ENCODE results near the gene AGRN. TPM values are rescaled to one million over a fixed set of nuclear protein-coding genes. Genes with fewer than 3 reads are reported as not detected.

Gene AGRN
- total RNA-seq, 1 experiment from 2014 or later = 286 TPM

DNA sequence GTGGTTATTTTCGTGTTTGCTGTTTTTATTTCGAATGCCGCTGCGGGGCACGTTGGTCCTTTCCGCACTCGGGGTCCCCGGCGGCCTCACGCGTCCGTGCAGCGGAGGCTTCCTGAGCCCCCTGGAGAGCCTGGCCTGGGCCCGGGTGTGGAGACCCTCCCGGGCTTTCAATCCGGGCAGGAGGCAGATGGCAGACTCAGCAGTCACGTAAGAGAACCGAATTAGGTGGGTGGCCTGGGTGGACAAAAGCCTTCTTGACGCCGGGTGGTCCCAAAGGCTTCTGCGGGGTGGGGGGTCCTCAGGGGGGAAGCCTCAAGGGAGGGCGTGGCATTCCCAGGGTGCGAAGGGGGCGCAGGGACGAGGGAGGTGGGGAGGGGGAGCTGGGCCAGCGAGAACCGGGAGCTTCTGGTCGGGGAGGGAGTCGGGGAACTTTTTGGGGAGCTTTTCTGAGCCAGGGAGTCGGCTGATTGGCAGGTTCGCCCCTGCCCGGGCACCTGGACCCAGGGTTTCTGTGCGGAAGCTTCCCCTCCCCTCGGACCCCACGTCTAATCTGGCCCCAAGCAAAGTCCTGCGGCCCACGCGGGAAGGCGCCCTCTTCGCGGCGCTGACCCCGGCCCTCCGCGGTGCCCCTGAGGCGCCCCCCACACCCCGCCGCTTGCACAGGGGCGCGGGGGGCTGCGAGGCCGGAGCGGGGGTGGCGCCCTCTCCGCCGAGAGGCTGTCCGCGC, 18.7 kb upstream of the AGRN start:
- Mint-ChIP-seq H3K27me3 (ENCODE audit: insufficient read depth, unreplicated experiment) (no peaks in the 10 kb centered on the region), H3K36me3 (ENCODE audit: insufficient read depth, unreplicated experiment) (no peaks in the 10 kb centered on the region), H3K27ac (ENCODE audit: low read depth, unreplicated experiment) (peak overlapping the region; percentile 94), H3K9me3 (ENCODE audit: unreplicated experiment) (no peaks in the 10 kb centered on the region), H3K4me1 (ENCODE audit: insufficient read depth, unreplicated experiment) (peaks cover 9% of the 10 kb centered on the region), H3K4me3 (ENCODE audit: unreplicated experiment) (peak overlapping the region; percentile 82)
- intact Hi-C loops (cut with micrococcal nuclease) = loop anchor here (5.0 kb wide), 1 partner anchor 61 kb away; no protein-coding TSS in a partner anchor
- TF ChIP-seq, protein P1, sequence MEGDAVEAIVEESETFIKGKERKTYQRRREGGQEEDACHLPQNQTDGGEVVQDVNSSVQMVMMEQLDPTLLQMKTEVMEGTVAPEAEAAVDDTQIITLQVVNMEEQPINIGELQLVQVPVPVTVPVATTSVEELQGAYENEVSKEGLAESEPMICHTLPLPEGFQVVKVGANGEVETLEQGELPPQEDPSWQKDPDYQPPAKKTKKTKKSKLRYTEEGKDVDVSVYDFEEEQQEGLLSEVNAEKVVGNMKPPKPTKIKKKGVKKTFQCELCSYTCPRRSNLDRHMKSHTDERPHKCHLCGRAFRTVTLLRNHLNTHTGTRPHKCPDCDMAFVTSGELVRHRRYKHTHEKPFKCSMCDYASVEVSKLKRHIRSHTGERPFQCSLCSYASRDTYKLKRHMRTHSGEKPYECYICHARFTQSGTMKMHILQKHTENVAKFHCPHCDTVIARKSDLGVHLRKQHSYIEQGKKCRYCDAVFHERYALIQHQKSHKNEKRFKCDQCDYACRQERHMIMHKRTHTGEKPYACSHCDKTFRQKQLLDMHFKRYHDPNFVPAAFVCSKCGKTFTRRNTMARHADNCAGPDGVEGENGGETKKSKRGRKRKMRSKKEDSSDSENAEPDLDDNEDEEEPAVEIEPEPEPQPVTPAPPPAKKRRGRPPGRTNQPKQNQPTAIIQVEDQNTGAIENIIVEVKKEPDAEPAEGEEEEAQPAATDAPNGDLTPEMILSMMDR (IDR thresholded peaks at IDR 0.05; ENCODE audit: unreplicated experiment) = no peak
- CTCF ChIA-PET = interaction anchor here (0.6 to 2.0 kb wide), 11 partner anchors 13 to 266 kb away, joined by 3 to 18 read pairs (median 3); partner anchors contain the start of genes ISG15 and PERM1
- POLR2A ChIA-PET = interaction anchor here (1.2 to 1.4 kb wide), 2 partner anchors 12 to 18 kb away, joined by 4 to 5 read pairs; partner anchors contain the start of genes AGRN and ISG15
- BruUV-seq (replicated peaks) = TSS peak; percentile 65
- DNase-seq (ENCODE audit: unreplicated experiment) = peak; percentile 34

DNA sequence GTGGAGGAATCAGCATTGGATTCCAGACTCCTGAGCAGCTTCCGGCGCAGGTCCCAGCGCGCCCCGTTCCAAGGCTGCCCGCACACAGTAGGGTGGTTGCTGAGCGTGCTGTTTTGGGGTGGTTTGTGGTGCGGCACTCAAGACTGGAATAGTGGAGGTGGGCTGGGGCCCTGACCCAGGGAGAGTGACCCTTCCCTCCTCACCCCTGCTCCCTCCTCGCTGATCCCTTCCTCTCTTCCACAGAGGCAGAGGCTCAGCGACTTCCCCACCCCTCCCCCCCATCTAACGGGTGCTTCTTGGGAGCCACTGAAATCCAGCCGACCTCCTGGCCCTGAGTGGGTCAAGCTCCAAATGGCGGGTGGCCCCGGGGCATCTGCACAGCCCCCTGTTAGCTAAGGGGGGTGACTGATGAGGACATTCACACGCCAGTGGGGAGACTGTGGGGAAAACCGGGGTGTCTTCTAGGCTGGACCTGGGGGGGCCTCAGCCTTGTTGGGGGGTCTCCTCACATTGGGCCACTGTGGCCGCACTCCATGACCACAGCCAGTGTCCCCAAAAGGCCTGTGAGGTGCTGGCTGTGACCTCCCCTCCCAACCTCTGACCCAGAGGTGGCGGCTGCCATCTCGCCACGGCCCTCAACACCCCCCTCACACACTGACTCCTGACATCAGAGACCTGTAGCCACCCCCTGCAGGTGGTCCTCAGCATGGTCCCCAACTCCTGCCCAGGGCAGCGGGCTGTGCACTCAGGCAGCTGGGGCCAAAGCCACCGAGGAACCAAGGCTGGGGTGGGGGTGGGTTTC, 16.1 kb upstream of the AGRN start:
- Mint-ChIP-seq H3K36me3 (ENCODE audit: insufficient read depth, unreplicated experiment) (no peaks in the 10 kb centered on the region), H3K4me3 (ENCODE audit: unreplicated experiment) (no peak overlapping the region), H3K27me3 (ENCODE audit: insufficient read depth, unreplicated experiment) (no peaks in the 10 kb centered on the region), H3K4me1 (ENCODE audit: insufficient read depth, unreplicated experiment) (peaks cover 9% of the 10 kb centered on the region), H3K27ac (ENCODE audit: low read depth, unreplicated experiment) (no peak overlapping the region), H3K9me3 (ENCODE audit: unreplicated experiment) (no peaks in the 10 kb centered on the region)
- intact Hi-C loops (cut with micrococcal nuclease) = loop anchor here (5.0 kb wide), 1 partner anchor 58 kb away; no protein-coding TSS in a partner anchor
- TF ChIP-seq, protein P1 (IDR thresholded peaks at IDR 0.05; ENCODE audit: unreplicated experiment) = no peak
- no TSS peak for BruUV-seq (replicated peaks)
- POLR2A ChIA-PET = no interaction called here
- CTCF ChIA-PET = interaction anchor here (0.5 to 1.9 kb wide), 4 partner anchors 11 to 176 kb away, joined by 3 to 7 read pairs (median 4); no protein-coding TSS in a partner anchor
- DNase-seq (ENCODE audit: unreplicated experiment) = no peak

DNA sequence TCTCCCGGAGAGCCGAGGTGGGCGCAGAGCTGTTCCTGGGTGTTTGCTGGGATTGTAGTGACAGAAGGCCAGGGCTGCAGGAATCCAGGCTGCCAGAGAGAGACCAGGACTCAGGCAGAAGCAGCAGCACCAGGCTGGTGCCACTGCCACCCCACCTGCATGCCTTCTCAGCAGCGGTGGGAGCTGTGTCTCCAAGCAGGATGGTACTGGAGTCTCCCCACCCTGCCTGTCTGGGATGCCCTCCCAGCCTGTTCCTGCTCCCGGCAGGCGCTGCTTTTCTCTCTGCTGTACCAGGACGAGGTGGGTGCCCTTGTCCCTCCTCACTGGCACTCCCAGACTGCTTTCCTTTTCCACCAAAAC, 15.5 kb upstream of the AGRN start:
- TF ChIP-seq, protein P1 (IDR thresholded peaks at IDR 0.05; ENCODE audit: unreplicated experiment) = no peak
- BruUV-seq (replicated peaks) = no TSS peak
- POLR2A ChIA-PET = interaction anchor here (1.4 kb wide), 1 partner anchor 9 kb away, joined by 3 read pairs; the partner anchor contains the start of gene ISG15
- Mint-ChIP-seq H3K9me3 (ENCODE audit: unreplicated experiment) (no peaks in the 10 kb centered on the region), H3K27ac (ENCODE audit: low read depth, unreplicated experiment) (no peak overlapping the region), H3K36me3 (ENCODE audit: insufficient read depth, unreplicated experiment) (no peaks in the 10 kb centered on the region), H3K4me3 (ENCODE audit: unreplicated experiment) (no peak overlapping the region), H3K27me3 (ENCODE audit: insufficient read depth, unreplicated experiment) (no peaks in the 10 kb centered on the region), H3K4me1 (ENCODE audit: insufficient read depth, unreplicated experiment) (peaks cover 9% of the 10 kb centered on the region)
- intact Hi-C loops (cut with micrococcal nuclease) = loop anchor here (5.0 kb wide), 1 partner anchor 58 kb away; no protein-coding TSS in a partner anchor
- CTCF ChIA-PET = interaction anchor here (0.5 to 1.2 kb wide), 3 partner anchors 10 to 176 kb away, joined by 3 to 4 read pairs (median 3); no protein-coding TSS in a partner anchor
- DNase-seq (ENCODE audit: unreplicated experiment) = no peak
